Measurements from ENCODE around the gene ARPC1A.

ARPC1A gene

GRCh38 chr7:99380823-99381663 is 55.3 kb downstream of the ARPC1A start:
- peaks cover 36% of the 10 kb centered on the region for H3K36me3 ChIP-seq (ENCODE audit: control insufficient read depth, insufficient read depth, low read length)
- H3K4me3 ChIP-seq (replicated peaks; ENCODE audit: low read depth, low read length), result peak overlapping the region; percentile 67
- H3K27me3 ChIP-seq (replicated peaks; ENCODE audit: control insufficient read depth, insufficient read depth, low read length), result no peaks in the 10 kb centered on the region
- peak; percentile 84 for DNase-seq (ENCODE audit: extremely low read depth, insufficient read length)
- TF ChIP-seq CTCF (IDR thresholded peaks at IDR 0.05; ENCODE audit: insufficient read depth, low read length, poor library complexity, severe bottlenecking), result no peak

- Histone ChIP-seq H3K4me3 (replicated peaks; ENCODE audit: low read depth, low read length) (no peak overlapping the region), H3K36me3 (ENCODE audit: control insufficient read depth, insufficient read depth, low read length) (peaks cover 42% of the 10 kb centered on the region), H3K27me3 (replicated peaks; ENCODE audit: control insufficient read depth, insufficient read depth, low read length) (no peaks in the 10 kb centered on the region)
- TF ChIP-seq CTCF (IDR thresholded peaks at IDR 0.05; ENCODE audit: insufficient read depth, low read length, poor library complexity, severe bottlenecking), result no peak
- DNase-seq (ENCODE audit: extremely low read depth, insufficient read length), result no peak
Observed at GRCh38 chr7:99381664-99382075, 56.0 kb downstream of the ARPC1A start.

- peaks cover 42% of the 10 kb centered on the region for H3K36me3 ChIP-seq (ENCODE audit: control insufficient read depth, insufficient read depth, low read length)
- no peak for TF ChIP-seq CTCF (IDR thresholded peaks at IDR 0.05; ENCODE audit: insufficient read depth, low read length, poor library complexity, severe bottlenecking)
- no peak for DNase-seq (ENCODE audit: extremely low read depth, insufficient read length)
- H3K27me3 ChIP-seq (replicated peaks; ENCODE audit: control insufficient read depth, insufficient read depth, low read length), result no peaks in the 10 kb centered on the region
- no peak overlapping the region for H3K4me3 ChIP-seq (replicated peaks; ENCODE audit: low read depth, low read length)
Observed at GRCh38 chr7:99383203-99383602, 57.5 kb downstream of the ARPC1A start.

- H3K27me3 ChIP-seq (replicated peaks; ENCODE audit: control insufficient read depth, insufficient read depth, low read length), result no peaks in the 10 kb centered on the region
- no peak for TF ChIP-seq CTCF (IDR thresholded peaks at IDR 0.05; ENCODE audit: insufficient read depth, low read length, poor library complexity, severe bottlenecking)
- H3K4me3 ChIP-seq (replicated peaks; ENCODE audit: low read depth, low read length), result no peak overlapping the region
- H3K36me3 ChIP-seq (ENCODE audit: control insufficient read depth, insufficient read depth, low read length), result peaks cover 45% of the 10 kb centered on the region
- DNase-seq (ENCODE audit: extremely low read depth, insufficient read length), result no peak
Observed at GRCh38 chr7:99383791-99384370, 58.2 kb downstream of the ARPC1A start.

GRCh38 chr7:99384523-99384922 is 58.8 kb downstream of the ARPC1A start:
- no peak for DNase-seq (ENCODE audit: extremely low read depth, insufficient read length)
- H3K27me3 ChIP-seq (replicated peaks; ENCODE audit: control insufficient read depth, insufficient read depth, low read length), result no peaks in the 10 kb centered on the region
- TF ChIP-seq CTCF (IDR thresholded peaks at IDR 0.05; ENCODE audit: insufficient read depth, low read length, poor library complexity, severe bottlenecking), result no peak
- H3K36me3 ChIP-seq (ENCODE audit: control insufficient read depth, insufficient read depth, low read length), result peaks cover 48% of the 10 kb centered on the region
- no peak overlapping the region for H3K4me3 ChIP-seq (replicated peaks; ENCODE audit: low read depth, low read length)
